Ovary (tissue), 9 donors: ENCODE measurements around the gene BTN1A1. TPM values are rescaled to one million over a fixed set of nuclear protein-coding genes. Genes with fewer than 3 reads are reported as not detected.

Experiments
- DNase-seq, 5 donors: peaks; one replicate each; pipeline ENCODE4 v3.0.0-alpha.2; 2019 to 2020
- H3K27ac ChIP-seq, 2 donors: fragments of 200-600 bp; one replicate each; pipeline versions ENCODE4 v1.5.1 to v1.8.0; 2019 to 2022
- H3K27me3 ChIP-seq: fragments of 200-600 bp; one replicate; pipeline ENCODE4 v1.8.0; 2022
- H3K36me3 ChIP-seq: fragments of 200-600 bp; sonication (generic); one replicate; pipeline ENCODE4 v1.5.1; 2019
- H3K4me1 ChIP-seq: one replicate; pipeline ENCODE4 v1.8.1; 2013; ENCODE audit warnings: mild to moderate bottlenecking, moderate library complexity; ENCODE audit not compliant: insufficient read depth
- H3K4me3 ChIP-seq: fragments of 200-600 bp; sonication (generic); one replicate; pipeline ENCODE4 v1.5.1; 2017
- H3K9me3 ChIP-seq, 2 donors: fragments of 200-600 bp in 1 of 2; sonication (generic) in 1 of 2; one replicate each; pipeline versions ENCODE4 v1.5.1 to v1.8.1; 2013 to 2019; ENCODE audit warnings: mild to moderate bottlenecking in 1 of 2, moderate library complexity in 1 of 2
- EP300 ChIP-seq: sonication (generic); formaldehyde crosslinking; IDR thresholded peaks from one replicate; pipeline ENCODE4 v1.6.1; 2017; ENCODE audit warnings: antibody characterized with exemption
- POLR2A ChIP-seq: fragments of 450-650 bp; IDR thresholded peaks from one replicate; pipeline ENCODE4 v1.6.1; 2017; ENCODE audit warnings: antibody characterized with exemption, mild to moderate bottlenecking, moderate library complexity
- WGBS, 3 donors: extraction: QIAGEN DNeasy Blood & Tissue Kit in 1 of 3; methylation state at CpG; one replicate each; pipeline versions ENCODE4 v1.1.5 to v1.1.7; 2013 to 2017; 5-methylcytosine and 5-hydroxymethylcytosine counted together
- intact Hi-C, 4 donors: fragments of 100-400 bp; cut with DNase I; formaldehyde crosslinking; loops; one replicate each; pipeline versions ENCODE4 v1.11.0 to v1.15.1; 2022 to 2023
- polyA plus RNA-seq, 2 donors: library from polyadenylated mRNA; stranded (reverse); fragments of 200-250 nt in 1 of 2; fragments of 350-450 nt in 1 of 2; fragmentation: Illumina TruSeq in 1 of 2; extraction: RNeasy Lipid Tissue Mini Kit (QIAGEN cat#74804) in 1 of 2; gene quantifications; one replicate each; pipeline ENCODE4 v1.2.3, GENCODE V29; 2013 to 2014
- total RNA-seq, 7 donors: library from RNA; depleted of rRNA in 2 of 7; stranded (reverse); fragments of >200 nt in 2 of 7; fragmentation: NEBNext Ultra II Directional in 3 of 7; extraction: Animal tissue kit (Norgen Biotek cat#: 25700) in 3 of 7; gene quantifications; one replicate each; pipeline versions ENCODE4 v1.1.0 to v1.2.4, GENCODE V29; 2016 to 2023
- TF ChIP-seq, protein P1 (sequence below), 3 donors: fragments of 450-650 bp in 2 of 3; fragments of 200-600 bp in 1 of 3; IDR thresholded peaks; one replicate each; pipeline versions ENCODE4 v1.5.1 to v1.8.0; 2016 to 2022; ENCODE audit warnings: antibody characterized with exemption in 3 of 3, mild to moderate bottlenecking in 1 of 3
- donor health status: DM: no; HTN: no; CAD: no; lungs with moderate emphysema.
- donor health status: DM: no; HTN: no; CAD: no.
- donor health status: Bipolar disorder and iron deficiency.
- donor health status: DM: yes; HTN: yes; CAD: no.
- donor health status: DM: no; HTN: no; CAD: no.
- donor health status: DM: yes; HTN: yes; CAD: no.

BTN1A1 gene
- total and polyA plus RNA-seq, 9 donors = 0.02 to 0.05 TPM; not detected in 7

DNA sequence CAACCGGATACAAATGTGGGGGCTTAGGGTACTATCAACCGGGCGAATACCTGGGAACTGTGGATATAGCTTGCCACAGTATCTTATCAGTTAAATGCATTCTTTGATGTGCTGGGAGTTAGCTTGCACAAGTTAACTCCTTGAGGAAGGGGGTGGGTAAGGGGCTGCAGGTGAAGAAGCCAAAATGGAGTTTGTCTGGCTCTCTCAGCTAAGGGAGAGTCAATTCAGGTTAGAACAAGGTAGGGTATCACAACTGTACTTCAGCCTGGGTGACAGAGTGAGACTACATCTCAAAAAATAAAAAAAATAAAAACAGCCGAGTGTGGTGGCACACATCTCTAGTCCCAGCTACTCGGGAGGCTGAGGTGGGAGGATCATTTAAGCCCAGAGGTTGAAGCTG is 8.5 kb upstream of the BTN1A1 start:
- DNase-seq = no peak
- intact Hi-C loops = no loop called here
- Histone ChIP-seq H3K9me3 (no peaks in the 10 kb centered on the region), H3K36me3 (no peaks in the 10 kb centered on the region), H3K27me3 (no peaks in the 10 kb centered on the region), H3K4me3 (no peak overlapping the region), H3K4me1 (no peaks in the 10 kb centered on the region), H3K27ac (no peak overlapping the region)
- TF ChIP-seq POLR2A (no peak), EP300 (no peak)
- TF ChIP-seq, protein P1, sequence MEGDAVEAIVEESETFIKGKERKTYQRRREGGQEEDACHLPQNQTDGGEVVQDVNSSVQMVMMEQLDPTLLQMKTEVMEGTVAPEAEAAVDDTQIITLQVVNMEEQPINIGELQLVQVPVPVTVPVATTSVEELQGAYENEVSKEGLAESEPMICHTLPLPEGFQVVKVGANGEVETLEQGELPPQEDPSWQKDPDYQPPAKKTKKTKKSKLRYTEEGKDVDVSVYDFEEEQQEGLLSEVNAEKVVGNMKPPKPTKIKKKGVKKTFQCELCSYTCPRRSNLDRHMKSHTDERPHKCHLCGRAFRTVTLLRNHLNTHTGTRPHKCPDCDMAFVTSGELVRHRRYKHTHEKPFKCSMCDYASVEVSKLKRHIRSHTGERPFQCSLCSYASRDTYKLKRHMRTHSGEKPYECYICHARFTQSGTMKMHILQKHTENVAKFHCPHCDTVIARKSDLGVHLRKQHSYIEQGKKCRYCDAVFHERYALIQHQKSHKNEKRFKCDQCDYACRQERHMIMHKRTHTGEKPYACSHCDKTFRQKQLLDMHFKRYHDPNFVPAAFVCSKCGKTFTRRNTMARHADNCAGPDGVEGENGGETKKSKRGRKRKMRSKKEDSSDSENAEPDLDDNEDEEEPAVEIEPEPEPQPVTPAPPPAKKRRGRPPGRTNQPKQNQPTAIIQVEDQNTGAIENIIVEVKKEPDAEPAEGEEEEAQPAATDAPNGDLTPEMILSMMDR (IDR thresholded peaks at IDR 0.05) = no peak
- WGBS, 3 donors = 67 to 75% (median 74%) methylated on average over 5 of the region's 5 CpGs

DNA sequence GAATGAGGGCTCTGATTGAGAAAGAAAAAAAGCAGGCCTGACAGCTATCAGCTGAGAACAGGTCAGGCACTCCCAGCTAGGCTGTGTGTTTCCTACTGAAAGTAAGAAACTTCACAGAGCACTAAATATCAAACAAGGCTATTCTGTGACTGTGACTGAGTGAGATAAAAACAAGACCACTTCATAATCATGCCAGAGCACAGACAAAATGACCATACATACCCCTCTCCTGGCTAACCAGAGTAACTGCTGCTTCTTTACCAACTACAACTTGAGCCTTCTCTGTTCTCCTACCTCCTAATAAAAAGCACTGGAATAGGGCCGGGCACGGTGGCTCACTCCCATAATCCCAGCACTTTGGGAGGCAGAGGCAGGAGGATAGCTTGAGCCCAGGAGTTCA is 6.8 kb upstream of the BTN1A1 start:
- Histone ChIP-seq H3K36me3 (no peaks in the 10 kb centered on the region), H3K27me3 (no peaks in the 10 kb centered on the region), H3K4me3 (no peak overlapping the region), H3K27ac (no peak overlapping the region), H3K9me3 (no peaks in the 10 kb centered on the region), H3K4me1 (no peaks in the 10 kb centered on the region)
- no peak for DNase-seq
- 76 to 86% (median 78%) methylated on average over 2 of the region's 2 CpGs for WGBS, 3 donors
- intact Hi-C loops = no loop called here
- TF ChIP-seq, protein P1 (IDR thresholded peaks at IDR 0.05) = no peak
- TF ChIP-seq POLR2A (no peak), EP300 (no peak)

DNA sequence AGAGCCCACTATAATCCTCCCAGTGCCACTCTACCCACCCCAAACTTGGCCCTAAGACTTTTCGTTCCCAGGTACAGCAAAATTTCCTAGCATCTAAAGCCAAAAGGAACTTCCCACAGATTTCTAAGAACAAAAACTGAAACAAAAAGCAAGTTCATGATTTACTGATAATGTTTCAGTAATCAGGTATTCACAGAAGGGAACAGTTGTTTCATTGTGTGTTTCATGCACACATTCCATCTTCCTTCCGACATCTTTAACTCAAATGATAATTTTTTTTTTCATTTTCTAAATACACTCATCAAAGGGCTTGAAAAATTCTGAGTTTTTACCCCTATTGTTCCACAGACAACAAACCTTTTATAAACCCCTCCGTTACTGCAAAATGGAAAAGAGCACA is 6.0 kb upstream of the BTN1A1 start:
- H3K4me3 ChIP-seq = no peak overlapping the region
- H3K27ac ChIP-seq = no peak overlapping the region
- DNase-seq = no peak
- WGBS, 3 donors = 89 to 92% (median 90%) methylated on average over 3 of the region's 3 CpGs
- intact Hi-C loops = no loop called here
- H3K4me1 ChIP-seq = no peaks in the 10 kb centered on the region
- no peaks in the 10 kb centered on the region for H3K36me3 ChIP-seq
- no peaks in the 10 kb centered on the region for H3K27me3 ChIP-seq
- TF ChIP-seq, protein P1 (IDR thresholded peaks at IDR 0.05) = no peak
- no peak for TF ChIP-seq EP300
- TF ChIP-seq POLR2A = no peak
- no peaks in the 10 kb centered on the region for H3K9me3 ChIP-seq

DNA sequence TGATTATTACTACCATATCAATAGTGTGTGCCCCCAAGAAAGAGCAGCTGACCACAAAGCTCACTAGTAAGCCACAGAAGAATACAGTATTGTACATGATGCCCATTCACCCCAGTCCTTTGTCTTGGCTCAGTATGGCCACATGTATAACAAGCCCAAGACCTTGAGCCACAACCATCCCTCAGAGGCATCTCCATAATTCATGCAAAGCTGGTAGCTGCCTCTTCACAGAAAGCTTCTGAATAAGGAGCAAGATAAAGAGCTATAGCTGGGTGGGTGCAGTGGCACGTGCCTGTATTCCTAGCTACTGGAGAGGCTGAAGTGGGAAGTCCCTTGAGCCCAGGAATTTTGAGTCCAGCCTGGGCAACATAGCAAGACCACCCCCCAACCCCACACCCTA is 4.8 kb upstream of the BTN1A1 start:
- Histone ChIP-seq H3K4me1 (no peaks in the 10 kb centered on the region), H3K9me3 (no peaks in the 10 kb centered on the region), H3K27me3 (no peaks in the 10 kb centered on the region), H3K4me3 (no peak overlapping the region), H3K36me3 (no peaks in the 10 kb centered on the region), H3K27ac (no peak overlapping the region)
- intact Hi-C loops = no loop called here
- no peak for TF ChIP-seq EP300
- TF ChIP-seq, protein P1 (IDR thresholded peaks at IDR 0.05) = no peak
- no peak for TF ChIP-seq POLR2A
- 46 to 72% (median 53%) methylated on average over 1 of the region's 1 CpG for WGBS, 3 donors
- DNase-seq = no peak

DNA sequence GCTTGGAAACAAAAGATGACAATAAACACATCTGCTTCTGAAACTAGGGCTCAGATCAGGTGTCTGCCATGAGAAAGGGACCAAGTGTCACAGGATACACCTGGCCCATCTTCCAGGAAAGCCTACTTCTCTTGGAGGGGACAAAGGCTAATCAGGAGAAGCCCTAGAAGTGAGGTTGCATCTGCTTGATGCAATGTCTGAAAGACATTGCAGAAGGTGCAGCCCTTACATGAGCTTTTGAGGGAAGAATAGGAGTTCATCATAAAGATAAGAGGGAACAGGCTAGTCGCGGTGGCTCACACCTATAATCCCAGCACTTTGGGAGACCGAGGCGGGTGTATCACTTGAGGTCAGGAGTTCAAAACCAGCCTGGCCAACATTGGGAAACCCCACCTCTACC is 2.5 kb upstream of the BTN1A1 start:
- WGBS, 3 donors = 69 to 97% (median 88%) methylated on average over 4 of the region's 4 CpGs
- intact Hi-C loops = no loop called here
- Histone ChIP-seq H3K9me3 (no peaks in the 10 kb centered on the region), H3K4me3 (no peak overlapping the region), H3K27ac (no peak overlapping the region), H3K36me3 (no peaks in the 10 kb centered on the region), H3K4me1 (peaks cover 5% of the 10 kb centered on the region), H3K27me3 (no peaks in the 10 kb centered on the region)
- DNase-seq = no peak
- no peak for TF ChIP-seq EP300
- no peak for TF ChIP-seq POLR2A
- TF ChIP-seq, protein P1 (IDR thresholded peaks at IDR 0.05) = no peak
